Endothelial cell of umbilical vein (primary cell): Measurements from ENCODE around the gene TMEM114. TPM values are rescaled to one million over a fixed set of nuclear protein-coding genes. Genes with fewer than 3 reads are reported as not detected.

Experiments used
- BruUV-seq: library from RNA; stranded (reverse); fragments of 400-500 nt; replicated peaks from 2 replicates; lab custom pipeline; 2021; lab: Mats Ljungman, UMichigan
- CTCF ChIA-PET: fragments of 300-600, 350-600 bp; sonication (Branson Sonifier 250); formaldehyde crosslinking; loops from one replicate; lab custom pipeline; 2021; ENCODE audit warnings: antibody characterized with exemption, inconsistent platforms; lab: Charles Lee
- POLR2A ChIA-PET: fragments of 300-600, 350-600 bp; sonication (Branson Sonifier 250); formaldehyde crosslinking; loops from one replicate; lab custom pipeline; 2021; ENCODE audit warnings: antibody characterized with exemption, inconsistent platforms; lab: Charles Lee
- DNase-seq: peaks from one replicate; pipeline ENCODE4 v3.0.0-alpha.2; 2011; ENCODE audit warnings: low read depth, low spot score
- FAIRE-seq: peaks from 2 replicates; lab custom pipeline; 2011; peaks lifted over from hg19 to GRCh38; lab: Jason Lieb, UNC
- H2AFZ ChIP-seq: 2 replicates; pipeline ENCODE4 v1.6.0; 2012; ENCODE audit warnings: low read depth, low read length, control low read depth, inconsistent platforms
- H3K27ac ChIP-seq: 2 replicates; pipeline ENCODE4 v1.5.1; 2011; ENCODE audit warnings: low read depth, mild to moderate bottlenecking, control low read depth, low read length, moderate library complexity; ENCODE audit not compliant: insufficient read depth
- H3K27me3 ChIP-seq, 2 experiments: 2 replicates each; pipeline versions ENCODE4 v1.6.0 to v1.6.1; 2011; ENCODE audit warnings: low read length in 2 of 2, mixed read lengths in 1 of 2; ENCODE audit not compliant: control insufficient read depth in 2 of 2, insufficient read depth in 2 of 2
- H3K36me3 ChIP-seq, 2 experiments: 2 replicates in 1 of 2; 3 replicates in 1 of 2; pipeline ENCODE4 v1.5.1; 2011; ENCODE audit warnings: low read length in 2 of 2, mild to moderate bottlenecking in 1 of 2, moderate library complexity in 1 of 2; ENCODE audit not compliant: control insufficient read depth in 2 of 2, insufficient read depth in 2 of 2; ENCODE audit errors: extremely low read depth in 1 of 2
- H3K4me1 ChIP-seq: 3 replicates; pipeline ENCODE4 v1.5.1; 2011; ENCODE audit warnings: mild to moderate bottlenecking, low read length; ENCODE audit not compliant: control insufficient read depth, insufficient read depth; ENCODE audit errors: extremely low read depth
- H3K4me2 ChIP-seq: 2 replicates; pipeline ENCODE4 v1.6.1; 2011; ENCODE audit warnings: low read length, control low read depth, mixed read lengths; ENCODE audit not compliant: insufficient read depth
- H3K4me3 ChIP-seq, 3 experiments: fragments of 200-600 bp in 1 of 3; sonication (generic), shearing (Covaris generic) in 1 of 3; replicated peaks in 1 of 3; 2 replicates each; pipeline ENCODE4 v1.5.1; 2011 to 2016; ENCODE audit warnings: control low read depth in 3 of 3, low read length in 3 of 3, mild to moderate bottlenecking in 2 of 3, inconsistent platforms in 1 of 3, low read depth in 1 of 3, moderate library complexity in 1 of 3; ENCODE audit not compliant: insufficient read depth in 1 of 3
- H3K79me2 ChIP-seq: 2 replicates; pipeline ENCODE4 v1.6.0; 2012; ENCODE audit warnings: low read length, inconsistent platforms; ENCODE audit not compliant: control insufficient read depth, insufficient read depth
- H3K9ac ChIP-seq: replicated peaks from 2 replicates; pipeline ENCODE3; 2011; ENCODE audit warnings: low read length, control low read depth; ENCODE audit not compliant: insufficient read depth; ENCODE audit errors: extremely low read depth
- H3K9me1 ChIP-seq: replicated peaks from 3 replicates; pipeline ENCODE4 v1.6.0; 2011; ENCODE audit warnings: mild to moderate bottlenecking, low read length; ENCODE audit not compliant: control insufficient read depth, insufficient read depth; ENCODE audit errors: extremely low read depth
- H3K9me3 ChIP-seq: replicated peaks from 2 replicates; pipeline ENCODE4 v1.5.1; 2012; ENCODE audit warnings: low read length, inconsistent platforms; ENCODE audit not compliant: control insufficient read depth, insufficient read depth
- H4K20me1 ChIP-seq: replicated peaks from 2 replicates; pipeline ENCODE3; 2011; ENCODE audit warnings: mild to moderate bottlenecking, low read length; ENCODE audit not compliant: control insufficient read depth, insufficient read depth; ENCODE audit errors: extremely low read depth
- EZH2 ChIP-seq: IDR thresholded peaks from 2 replicates; pipeline ENCODE4 v1.6.1; 2012; ENCODE audit warnings: borderline replicate concordance, low read depth, mild to moderate bottlenecking, moderate library complexity, low read length, inconsistent platforms; ENCODE audit not compliant: severe bottlenecking
- FOS ChIP-seq: IDR thresholded peaks from 2 replicates; pipeline ENCODE4 v1.6.1; 2011; ENCODE audit warnings: mild to moderate bottlenecking, low read length, moderate library complexity, borderline replicate concordance; ENCODE audit not compliant: insufficient read depth
- GATA2 ChIP-seq: IDR thresholded peaks from 2 replicates; pipeline ENCODE4 v1.7.0; 2011; ENCODE audit warnings: low read depth, mild to moderate bottlenecking, moderate library complexity, mixed read lengths, low read length; ENCODE audit not compliant: insufficient read length, insufficient read depth
- JUN ChIP-seq: IDR thresholded peaks from 2 replicates; pipeline ENCODE4 v1.6.1; 2011; ENCODE audit warnings: borderline replicate concordance, low read depth; ENCODE audit not compliant: insufficient read length, insufficient read depth
- MYC ChIP-seq: IDR thresholded peaks from one replicate; pipeline ENCODE4 v1.6.1; 2011; ENCODE audit warnings: mild to moderate bottlenecking, low read depth, low read length
- POLR2A ChIP-seq: IDR thresholded peaks from 2 replicates; pipeline ENCODE4 v1.6.1; 2012; ENCODE audit warnings: low read depth, mild to moderate bottlenecking, control low read depth, low read length
- POLR2AphosphoS5 ChIP-seq: IDR thresholded peaks from 2 replicates; pipeline ENCODE4 v1.6.1; 2012; ENCODE audit warnings: low read depth, mild to moderate bottlenecking, control low read depth, low read length, moderate library complexity; ENCODE audit not compliant: insufficient read depth
- dilution Hi-C: fragments of 300-500 bp; cut with MboI; formaldehyde crosslinking; loops from one replicate; pipeline ENCODE4 v1.15.0; 2019; ENCODE audit warnings: low sequenced_read_pairs; ENCODE audit not compliant: extremely low pct_ligation_motif_present
- intact Hi-C: fragments of 100-400 bp; cut with micrococcal nuclease; formaldehyde crosslinking; loops from one replicate; pipeline ENCODE4 v1.10.0; 2022
- polyA plus RNA-seq, 4 experiments: library from polyadenylated mRNA; depleted of rRNA in 3 of 4; stranded (reverse) in 3 of 4; unstranded in 1 of 4; fragments of >200 nt; gene quantifications; 2 replicates each; pipeline versions ENCODE4 v1.2.1 to v1.2.3, GENCODE V29; 2011 to 2012; ENCODE audit warnings: missing spikeins in 1 of 4
- total RNA-seq: library from RNA; stranded (reverse); gene quantifications from 2 replicates; pipeline ENCODE4 v1.2.3, GENCODE V29; 2021
- TF ChIP-seq, protein P1 (sequence below): IDR thresholded peaks from 2 replicates; pipeline ENCODE4 v1.6.1; 2011; ENCODE audit not compliant: insufficient read depth, insufficient read length
- TF ChIP-seq, protein P2 (sequence below), 2 donors: IDR thresholded peaks; 1 replicate in 1 of 2; 2 replicates in 1 of 2; pipeline ENCODE4 v1.5.1; 2011; ENCODE audit warnings: low read length in 2 of 2, mild to moderate bottlenecking in 2 of 2, moderate library complexity in 2 of 2, control low read depth in 1 of 2, inconsistent platforms in 1 of 2, low read depth in 1 of 2; ENCODE audit not compliant: insufficient read depth in 1 of 2; ENCODE audit errors: extremely low read depth in 1 of 2

The TMEM114 gene
- total and polyA plus RNA-seq, 2 donors (not counting 3 experiments of a cell fraction or from before 2014, with no cell fraction given) = not detected

DNA sequence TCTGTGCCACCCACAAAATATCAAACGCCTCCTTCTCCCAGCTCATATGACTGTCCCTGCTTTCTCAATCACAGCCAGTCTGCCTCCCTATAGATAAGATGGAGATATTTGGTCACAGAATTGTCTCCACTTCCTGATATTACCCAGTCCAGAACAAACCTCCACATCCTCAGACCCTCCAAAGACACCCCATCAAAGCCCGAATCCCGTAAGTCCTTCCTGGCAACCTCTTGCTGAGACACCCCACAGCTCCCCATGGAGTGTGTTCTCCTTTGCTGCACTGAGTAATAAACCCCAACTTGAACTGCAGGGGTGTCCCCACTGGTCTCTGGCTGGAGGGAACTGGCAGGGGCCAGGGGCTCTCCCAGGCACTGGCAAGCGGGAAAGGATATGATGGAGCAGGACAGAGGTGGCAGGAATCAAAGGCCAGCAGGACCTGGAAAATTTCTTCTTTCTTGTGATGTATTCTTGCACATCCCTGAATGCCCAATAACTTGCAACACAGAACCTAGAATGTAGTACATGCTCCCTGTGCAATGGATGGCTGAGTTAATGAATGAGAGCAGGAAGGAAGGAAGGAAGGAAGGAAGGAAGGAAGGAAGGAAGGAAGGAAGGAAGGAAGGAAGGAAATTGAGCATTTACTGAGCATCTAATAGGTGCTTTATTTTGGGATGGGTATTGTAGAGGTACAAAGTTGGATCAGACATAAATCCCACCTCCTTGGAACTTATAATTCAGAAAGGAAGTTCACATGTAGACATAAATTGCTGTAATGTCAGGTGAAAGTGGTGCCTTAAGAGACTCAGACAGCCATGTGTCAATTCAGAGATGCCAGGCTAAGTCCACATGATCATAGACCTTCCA is 13.9 kb downstream of the TMEM114 start:
- Histone ChIP-seq H3K36me3 (no peaks in the 10 kb centered on the region), H2AFZ (no peak overlapping the region), H3K9me1 (no peaks in the 10 kb centered on the region), H3K4me3 (no peak overlapping the region), H4K20me1 (no peaks in the 10 kb centered on the region), H3K9me3 (no peaks in the 10 kb centered on the region), H3K4me2 (no peak overlapping the region), H3K27ac (no peak overlapping the region), H3K4me1 (no peaks in the 10 kb centered on the region), H3K9ac (no peak overlapping the region), H3K27me3 (peaks cover 0 to 2% of the 10 kb centered on the region in 2 experiments), H3K79me2 (no peaks in the 10 kb centered on the region)
- no peak for DNase-seq
- POLR2A ChIA-PET = no interaction called here
- intact Hi-C loops (no loop called here), dilution Hi-C loops (no loop called here)
- no peak for TF ChIP-seq EZH2
- TF ChIP-seq POLR2A = no peak
- TF ChIP-seq JUN = no peak
- no peak for TF ChIP-seq POLR2AphosphoS5
- TF ChIP-seq, protein P1, sequence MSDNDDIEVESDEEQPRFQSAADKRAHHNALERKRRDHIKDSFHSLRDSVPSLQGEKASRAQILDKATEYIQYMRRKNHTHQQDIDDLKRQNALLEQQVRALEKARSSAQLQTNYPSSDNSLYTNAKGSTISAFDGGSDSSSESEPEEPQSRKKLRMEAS = no peak
- no peak for TF ChIP-seq GATA2
- TF ChIP-seq, protein P2, sequence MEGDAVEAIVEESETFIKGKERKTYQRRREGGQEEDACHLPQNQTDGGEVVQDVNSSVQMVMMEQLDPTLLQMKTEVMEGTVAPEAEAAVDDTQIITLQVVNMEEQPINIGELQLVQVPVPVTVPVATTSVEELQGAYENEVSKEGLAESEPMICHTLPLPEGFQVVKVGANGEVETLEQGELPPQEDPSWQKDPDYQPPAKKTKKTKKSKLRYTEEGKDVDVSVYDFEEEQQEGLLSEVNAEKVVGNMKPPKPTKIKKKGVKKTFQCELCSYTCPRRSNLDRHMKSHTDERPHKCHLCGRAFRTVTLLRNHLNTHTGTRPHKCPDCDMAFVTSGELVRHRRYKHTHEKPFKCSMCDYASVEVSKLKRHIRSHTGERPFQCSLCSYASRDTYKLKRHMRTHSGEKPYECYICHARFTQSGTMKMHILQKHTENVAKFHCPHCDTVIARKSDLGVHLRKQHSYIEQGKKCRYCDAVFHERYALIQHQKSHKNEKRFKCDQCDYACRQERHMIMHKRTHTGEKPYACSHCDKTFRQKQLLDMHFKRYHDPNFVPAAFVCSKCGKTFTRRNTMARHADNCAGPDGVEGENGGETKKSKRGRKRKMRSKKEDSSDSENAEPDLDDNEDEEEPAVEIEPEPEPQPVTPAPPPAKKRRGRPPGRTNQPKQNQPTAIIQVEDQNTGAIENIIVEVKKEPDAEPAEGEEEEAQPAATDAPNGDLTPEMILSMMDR (IDR thresholded peaks at IDR 0.05; ENCODE audit: extremely low read depth in 1 of 2, insufficient read depth in 1 of 2, low read depth in 1 of 2, low read length in 2 of 2) = no peak
- TF ChIP-seq FOS = no peak
- TF ChIP-seq MYC = no peak
- CTCF ChIA-PET = interaction anchor here (1.2 kb wide), 1 partner anchor 9 kb away, joined by 3 read pairs; no protein-coding TSS in a partner anchor
- no TSS peak for BruUV-seq
- no peak for FAIRE-seq
